H4 (cell line): ENCODE results near the gene FGF22. TPM values are rescaled to one million over a fixed set of nuclear protein-coding genes. Genes with fewer than 3 reads are reported as not detected.

Experiments used
- DNase-seq: peaks from one replicate; pipeline ENCODE4 v3.0.0-alpha.2; 2015; ENCODE audit warnings: low spot score
- total RNA-seq: library from RNA; depleted of rRNA; stranded (reverse); fragments of >200 nt; shearing (Covaris generic); gene quantifications from 2 replicates; pipeline ENCODE4 v1.2.3, GENCODE V29; 2014

Gene FGF22
- total RNA-seq, 1 experiment from 2014 or later = not detected

- DNase-seq = no peak
Observed at GRCh38 chr19:643736-644135, 4.1 kb downstream of the FGF22 start.

DNA sequence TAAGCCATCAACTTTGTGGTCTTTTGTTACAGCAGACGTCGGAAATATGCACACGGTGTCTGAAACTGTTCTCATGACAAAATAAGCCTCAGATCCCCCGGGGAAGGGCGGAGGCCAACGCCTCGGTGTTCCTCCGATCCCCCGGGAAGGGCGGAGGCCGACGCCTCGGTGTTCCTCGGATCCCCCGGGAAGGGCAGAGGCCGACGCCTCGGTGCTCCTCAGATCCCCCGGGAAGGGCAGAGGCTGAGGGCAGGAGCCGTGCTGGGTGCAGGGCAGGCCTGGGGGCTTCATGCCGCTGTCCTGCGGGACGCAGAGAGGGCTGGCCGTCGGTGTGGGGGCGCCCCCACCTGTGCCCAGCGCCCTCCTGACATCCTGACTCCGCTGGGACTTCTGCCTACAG is 4.7 kb downstream of the FGF22 start:
- no peak for DNase-seq

- no peak for DNase-seq
Observed at GRCh38 chr19:644789-645188, 5.1 kb downstream of the FGF22 start.

- DNase-seq = no peak
Observed at GRCh38 chr19:645912-646778, 6.5 kb downstream of the FGF22 start.

GRCh38 chr19:646779-647565 is 7.3 kb downstream of the FGF22 start:
- DNase-seq = no peak

GRCh38 chr19:647566-648284 is 8.0 kb downstream of the FGF22 start:
- DNase-seq = no peak

DNA sequence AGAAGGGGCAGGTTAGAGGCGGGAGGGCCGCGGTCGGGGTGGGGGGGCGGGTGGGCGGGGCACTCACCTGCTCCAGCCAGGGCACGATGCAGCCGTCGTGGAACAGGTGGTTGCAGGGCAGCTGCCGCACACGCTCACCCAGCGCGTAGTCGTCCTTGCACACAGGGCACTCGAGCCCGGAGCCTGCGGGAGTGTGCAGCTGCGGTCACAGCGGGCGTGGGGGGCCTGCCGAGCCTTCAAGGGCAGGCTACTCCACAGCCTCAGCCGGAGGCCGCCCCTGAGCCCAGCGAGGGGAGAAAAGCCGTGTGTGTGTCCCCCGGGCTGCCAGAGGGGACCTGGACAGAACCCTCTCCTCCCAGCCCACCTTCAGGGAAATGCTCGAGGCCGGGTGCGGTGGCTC is 8.6 kb downstream of the FGF22 start:
- DNase-seq = no peak

- DNase-seq = no peak
Observed at GRCh38 chr19:648904-649801, 9.5 kb downstream of the FGF22 start.

DNA sequence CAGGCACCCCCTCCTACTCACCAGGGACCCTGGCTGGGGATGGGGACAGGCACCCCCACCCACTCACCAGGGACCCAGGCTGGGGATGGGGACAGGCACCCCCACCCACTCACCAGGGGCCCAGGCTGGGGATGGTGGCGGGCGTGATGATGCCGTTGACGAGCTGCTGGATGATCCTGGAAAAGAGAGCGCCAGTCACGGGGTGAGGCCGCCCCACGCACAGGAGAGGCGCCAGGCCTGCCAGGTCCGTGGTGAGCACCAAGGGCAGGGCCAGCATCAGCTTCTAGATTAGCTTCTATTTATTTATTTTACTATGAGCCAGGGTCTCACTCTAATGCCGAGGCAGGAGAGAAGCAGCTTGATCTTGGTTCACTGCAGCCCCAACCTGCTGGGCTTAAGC is 10.4 kb downstream of the FGF22 start:
- DNase-seq = no peak

DNA sequence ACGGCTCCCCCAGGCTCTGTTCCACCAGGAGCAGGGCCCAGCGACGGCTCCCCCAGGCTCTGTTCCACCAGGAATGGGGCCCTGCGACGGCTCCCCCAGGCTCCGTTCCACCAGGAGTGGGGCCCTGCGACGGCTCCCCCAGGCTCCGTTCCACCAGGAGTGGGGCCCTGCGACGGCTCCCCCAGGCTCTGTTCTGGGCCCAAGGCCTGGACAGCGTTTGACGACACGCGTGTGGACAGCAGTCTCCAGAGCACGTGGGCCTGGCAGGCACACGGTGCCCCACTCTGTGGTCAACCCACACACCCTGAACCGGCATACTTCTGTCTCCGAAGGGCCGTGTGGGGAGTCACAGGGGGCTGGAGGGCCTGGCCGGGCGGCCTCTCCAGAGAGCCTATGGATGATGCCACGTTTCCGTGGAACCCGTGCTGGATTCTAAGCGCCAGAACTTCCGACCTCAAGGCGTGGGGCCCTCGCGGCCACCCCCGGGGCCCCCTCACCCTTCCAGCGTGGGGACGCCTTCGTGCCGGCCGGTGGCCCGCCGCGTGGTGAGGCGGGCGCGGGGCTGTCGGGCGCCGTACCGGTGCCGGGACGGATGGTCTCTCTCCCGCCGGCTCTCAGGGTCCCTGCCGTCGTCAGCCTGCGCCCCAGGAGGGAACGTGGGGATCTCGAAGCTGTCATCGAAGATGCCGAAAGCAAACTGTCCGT is 11.6 kb downstream of the FGF22 start:
- no peak for DNase-seq

DNA sequence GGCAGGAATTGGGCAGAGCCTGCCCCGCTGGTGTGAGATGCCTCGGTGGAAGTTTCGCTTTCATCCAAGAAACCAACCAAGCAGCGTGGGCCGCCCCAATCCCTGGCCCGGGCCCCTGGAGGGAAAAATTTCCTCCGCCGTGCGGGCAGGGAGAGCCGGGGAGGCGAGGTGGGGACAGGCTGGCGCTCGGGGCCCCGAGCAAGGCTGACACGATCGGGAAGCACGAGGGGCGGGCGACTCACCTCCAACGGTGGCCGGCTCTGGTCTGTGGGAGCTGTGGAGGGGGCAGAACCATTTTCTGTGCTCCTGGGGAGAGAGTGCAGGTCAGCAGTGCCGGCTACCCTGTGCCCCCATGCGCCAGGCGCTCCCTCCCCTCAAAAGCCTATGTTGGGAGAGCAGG is 12.3 kb downstream of the FGF22 start:
- no peak for DNase-seq

DNA sequence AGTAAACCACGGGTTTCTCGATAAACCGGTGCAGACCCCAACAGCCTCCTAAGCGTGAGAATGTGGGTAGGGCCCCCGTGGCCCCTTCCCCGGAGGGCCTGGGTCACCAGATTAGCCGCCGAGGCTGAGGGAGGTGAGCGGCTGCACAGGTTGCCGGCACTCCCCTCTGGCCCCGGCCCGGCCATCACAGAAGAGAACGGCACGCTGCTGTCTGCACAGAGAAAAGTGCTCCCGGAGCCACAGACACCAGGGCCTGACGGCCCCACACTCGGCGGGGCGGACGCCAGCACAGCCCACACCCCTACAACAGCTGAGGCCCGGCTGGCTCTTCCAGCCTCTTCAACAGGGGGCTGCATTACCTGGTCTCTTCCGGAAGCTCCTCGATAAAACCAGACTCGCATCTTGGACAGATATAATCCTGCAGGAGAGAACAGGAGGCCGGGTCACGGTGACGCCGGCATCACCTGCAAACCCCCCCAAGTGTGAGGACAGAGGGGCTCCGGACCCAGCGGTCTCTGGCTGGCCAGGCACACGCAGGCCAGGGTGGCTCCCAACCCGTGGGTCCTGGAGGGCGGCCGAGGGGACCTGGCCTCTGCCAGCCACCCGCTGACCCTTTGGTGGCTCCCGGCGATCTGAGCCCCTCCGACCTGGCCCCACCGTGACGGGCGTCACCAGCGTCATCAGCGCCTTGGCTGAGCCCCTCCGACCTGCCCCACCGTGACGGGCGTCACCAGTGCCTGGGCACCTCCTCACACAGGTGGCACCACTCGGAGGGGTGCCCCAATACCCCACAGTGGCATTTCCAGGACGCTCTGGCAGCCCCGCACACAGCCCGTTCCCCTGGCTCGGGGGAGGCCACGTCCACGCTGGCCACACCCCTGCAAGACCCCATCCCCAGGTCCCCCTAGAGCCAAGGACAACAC is 13.0 kb downstream of the FGF22 start:
- no peak for DNase-seq

DNA sequence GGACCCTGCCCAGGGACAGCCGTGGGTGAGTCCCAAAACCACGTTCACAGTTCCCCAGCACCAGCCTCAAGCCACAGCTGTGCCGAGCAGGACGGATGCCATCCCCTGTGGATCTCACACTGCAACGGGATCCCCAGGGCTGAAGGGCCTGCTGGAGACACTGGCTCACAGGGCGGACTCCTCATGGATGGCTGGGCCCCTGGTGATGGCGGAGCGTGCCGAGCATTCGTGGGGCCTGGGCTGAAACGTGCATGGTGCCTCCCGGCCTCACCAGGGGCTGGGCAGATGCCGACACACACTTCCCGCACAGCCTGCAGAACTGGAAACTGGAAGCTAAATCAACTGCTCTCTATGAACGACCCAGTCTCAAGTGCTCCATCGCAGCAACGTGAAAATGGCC is 13.7 kb downstream of the FGF22 start:
- no peak for DNase-seq

GRCh38 chr19:655691-656090 is 16.0 kb downstream of the FGF22 start:
- DNase-seq = no peak

DNA sequence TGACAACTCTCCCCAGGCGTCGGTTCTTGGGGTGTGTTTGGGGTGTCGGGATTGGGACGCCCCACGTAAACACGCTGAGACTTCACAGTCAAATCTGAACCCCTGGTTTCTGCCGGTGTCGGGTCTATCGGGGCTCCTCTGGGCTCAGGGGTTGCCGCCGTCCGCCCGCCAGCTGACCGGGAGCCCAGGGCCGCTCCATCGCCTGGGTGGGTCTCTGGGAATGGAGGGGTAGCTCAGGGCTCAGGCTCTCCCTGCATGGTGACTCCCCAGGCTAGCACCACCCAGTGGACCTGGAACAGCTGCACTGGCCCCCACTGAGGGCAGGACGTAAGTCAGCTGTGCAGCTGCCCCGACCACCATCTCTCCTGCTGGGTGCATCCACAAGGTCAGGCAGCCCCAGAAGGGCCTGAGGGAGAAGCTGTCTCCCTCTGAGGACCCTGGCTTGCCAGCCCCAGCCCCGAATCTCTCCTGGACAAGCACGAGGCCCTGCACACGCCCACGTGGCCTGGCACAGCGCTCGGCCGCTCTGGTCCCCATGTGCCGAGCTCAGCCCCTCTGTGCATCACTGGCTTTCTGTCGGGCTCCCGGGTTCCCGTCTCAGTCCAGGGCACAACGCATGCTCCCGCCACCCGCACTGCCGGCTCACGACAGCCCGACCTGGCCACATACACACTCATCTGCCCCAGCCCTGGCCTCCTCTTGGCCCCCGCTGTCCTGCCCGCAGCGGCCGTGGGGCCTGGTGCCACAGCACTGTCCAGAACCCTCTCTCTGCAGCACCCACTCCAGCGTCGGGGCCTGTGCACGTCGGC is 17.3 kb downstream of the FGF22 start:
- DNase-seq = no peak

DNA sequence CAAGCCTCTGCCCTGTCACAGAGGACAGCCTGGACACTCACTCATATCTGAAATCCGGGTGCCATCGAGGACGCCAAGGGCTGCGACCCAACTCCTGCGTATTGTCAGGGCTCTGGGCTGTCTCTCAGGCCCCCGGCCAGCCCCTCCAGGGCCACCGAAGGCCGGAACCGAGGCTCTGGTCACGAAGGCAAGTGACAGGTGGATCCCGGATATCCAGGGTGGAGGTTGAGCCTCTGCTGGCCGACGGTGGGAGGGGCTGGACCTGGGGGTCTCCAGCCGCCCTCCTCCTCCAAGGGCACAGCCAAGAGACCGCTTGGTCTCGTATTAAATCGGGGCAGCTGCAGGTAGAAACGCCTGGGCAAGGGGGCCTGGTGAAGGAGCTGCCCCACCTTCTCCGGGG is 17.9 kb downstream of the FGF22 start:
- DNase-seq = no peak

DNA sequence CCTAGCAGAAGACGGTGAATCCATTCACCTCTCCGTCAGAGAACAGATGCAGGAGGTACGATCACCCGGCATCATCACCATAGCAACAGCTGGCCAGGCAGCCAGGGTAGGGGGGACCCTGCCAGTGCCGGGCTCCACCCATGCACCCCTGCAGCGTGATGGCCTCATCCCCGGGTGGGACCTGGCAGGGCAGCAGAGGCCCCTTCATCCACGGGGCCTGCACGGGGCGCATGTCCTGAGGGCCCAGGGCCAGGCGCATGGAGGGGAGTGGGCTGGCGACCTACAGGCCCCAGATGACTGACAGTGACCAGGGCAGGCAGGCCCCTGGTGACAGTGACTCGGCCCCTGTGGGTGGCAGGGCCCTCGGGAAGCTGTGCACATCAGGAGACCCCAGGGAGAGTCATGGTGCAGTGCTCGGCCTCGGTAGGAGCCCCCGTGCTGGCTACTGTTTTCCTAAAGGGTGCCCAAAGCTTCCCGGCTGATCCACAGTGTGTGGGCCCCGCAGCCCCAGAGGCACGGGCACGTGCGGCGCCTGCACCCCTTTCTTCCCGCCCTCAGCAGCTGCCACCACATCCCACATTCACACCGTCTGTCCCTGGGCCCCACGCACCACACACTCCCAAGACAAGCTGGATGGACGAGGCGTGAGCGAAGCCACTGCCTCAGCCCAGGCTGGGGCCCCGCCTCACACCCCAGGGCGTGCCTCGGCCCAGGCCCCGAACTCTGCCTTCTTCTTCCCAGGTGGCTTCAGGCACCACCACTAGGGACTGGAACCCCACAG is 18.6 kb downstream of the FGF22 start:
- DNase-seq = no peak
